ENCODE measurements around the gene THAP3. TPM values are rescaled to one million over a fixed set of nuclear protein-coding genes. Genes with fewer than 3 reads are reported as not detected.

Gene THAP3
- total and polyA plus RNA-seq, 2 of the 4 experiments (the other 2 are of a cell fraction): 14.2 to 14.9 TPM

- Histone ChIP-seq H2AFZ (replicated peaks; ENCODE audit: low read length, poor library complexity) (no peak overlapping the region), H2BK20ac (ENCODE audit: low read depth, low read length) (no peak overlapping the region), H3K4me3 (ENCODE audit: insufficient read depth, low read depth, low read length) (no peak overlapping the region), H3K4me1 (ENCODE audit: control insufficient read depth, insufficient read depth, low read length) (peaks cover 7% of the 10 kb centered on the region), H3K79me1 (ENCODE audit: low read depth in 1 of 2, low read length in 2 of 2) (peaks cover 34 to 81% of the 10 kb centered on the region in 2 experiments), H3K4ac (ENCODE audit: low read depth, low read length) (no peak overlapping the region), H4K5ac (ENCODE audit: low read depth, low read length) (no peak overlapping the region), H3K27me3 (ENCODE audit: control insufficient read depth, insufficient read depth, low read length) (no peaks in the 10 kb centered on the region), H3K36me3 (ENCODE audit: control insufficient read depth, insufficient read depth, low read length) (peaks cover 50% of the 10 kb centered on the region), H2AK9ac (replicated peaks; ENCODE audit: low read depth, low read length, poor library complexity) (no peak overlapping the region), H3K9me3 (ENCODE audit: control insufficient read depth, insufficient read depth, low read length) (no peaks in the 10 kb centered on the region), H3K14ac (replicated peaks; ENCODE audit: low read depth, low read length) (no peak overlapping the region), H4K91ac (ENCODE audit: insufficient read depth, low read depth, low read length) (no peak overlapping the region), H3K9me1 (ENCODE audit: insufficient read depth, low read length) (peaks cover 4% of the 10 kb centered on the region), H2BK120ac (ENCODE audit: low read depth, low read length) (no peak overlapping the region), H2BK5ac (ENCODE audit: low read depth, low read length, poor library complexity, severe bottlenecking) (no peak overlapping the region), H4K8ac (ENCODE audit: low read depth in 2 of 2, low read length in 2 of 2) (no peak overlapping the region), H2BK15ac (ENCODE audit: low read depth, low read length) (no peak overlapping the region), H3K56ac (ENCODE audit: extremely low read depth, insufficient read depth, low read length) (no peak overlapping the region), H3K4me2 (ENCODE audit: low read depth, low read length) (no peak overlapping the region), H3K23ac (ENCODE audit: low read depth, low read length) (no peak overlapping the region), H2AK5ac (ENCODE audit: low read depth, low read length) (no peak overlapping the region), H3K27ac (ENCODE audit: insufficient read depth, low read length) (no peak overlapping the region), H3K18ac (ENCODE audit: low read depth, low read length) (no peak overlapping the region), H4K20me1 (ENCODE audit: insufficient read depth, low read length) (peaks cover 61% of the 10 kb centered on the region), H3K9ac (ENCODE audit: low read depth, low read length) (no peak overlapping the region)
- dilution Hi-C loops (cut with HindIII; ENCODE audit: low sequenced_read_pairs, unreplicated experiment) (no loop called here), in situ Hi-C loops (cut with MboI; ENCODE audit: low sequenced_read_pairs) (no loop called here), intact Hi-C loops (cut with micrococcal nuclease) (no loop called here)
- no peak for TF ChIP-seq RCOR1 (IDR thresholded peaks at IDR 0.05; ENCODE audit: insufficient replicate concordance, low read length)
- 93% methylated on average over 25 of the region's 41 CpGs; no CpG with 5 or more reads in 1 of the 2 experiments for WGBS, 2 experiments (ENCODE audit: extremely low coverage in 2 of 2, insufficient read length in 1 of 2)
- ATAC-seq (ENCODE audit: low read depth) (no peak), DNase-seq (no peak)
- CTCF ChIA-PET: interaction anchor here (0.6 kb wide), 1 partner anchor 268 kb away, joined by 8 read pairs; no protein-coding TSS in a partner anchor
- BruUV-seq (replicated peaks): no TSS peak
- POLR2A ChIA-PET (ENCODE audit: unreplicated experiment): no interaction called here
Observed at GRCh38 chr1:6621429-6622391, 3.0 kb upstream of the THAP3 start.
